ENCODE results near the gene COL8A2. TPM values are rescaled to one million over a fixed set of nuclear protein-coding genes. Genes with fewer than 3 reads are reported as not detected.
A peak's percentile ranks its signal among the peaks of the same experiment; 100 is the strongest.

Gene COL8A2
- total RNA-seq, 2 donors from 2014 or later = 0.18 to 0.40 TPM

DNA sequence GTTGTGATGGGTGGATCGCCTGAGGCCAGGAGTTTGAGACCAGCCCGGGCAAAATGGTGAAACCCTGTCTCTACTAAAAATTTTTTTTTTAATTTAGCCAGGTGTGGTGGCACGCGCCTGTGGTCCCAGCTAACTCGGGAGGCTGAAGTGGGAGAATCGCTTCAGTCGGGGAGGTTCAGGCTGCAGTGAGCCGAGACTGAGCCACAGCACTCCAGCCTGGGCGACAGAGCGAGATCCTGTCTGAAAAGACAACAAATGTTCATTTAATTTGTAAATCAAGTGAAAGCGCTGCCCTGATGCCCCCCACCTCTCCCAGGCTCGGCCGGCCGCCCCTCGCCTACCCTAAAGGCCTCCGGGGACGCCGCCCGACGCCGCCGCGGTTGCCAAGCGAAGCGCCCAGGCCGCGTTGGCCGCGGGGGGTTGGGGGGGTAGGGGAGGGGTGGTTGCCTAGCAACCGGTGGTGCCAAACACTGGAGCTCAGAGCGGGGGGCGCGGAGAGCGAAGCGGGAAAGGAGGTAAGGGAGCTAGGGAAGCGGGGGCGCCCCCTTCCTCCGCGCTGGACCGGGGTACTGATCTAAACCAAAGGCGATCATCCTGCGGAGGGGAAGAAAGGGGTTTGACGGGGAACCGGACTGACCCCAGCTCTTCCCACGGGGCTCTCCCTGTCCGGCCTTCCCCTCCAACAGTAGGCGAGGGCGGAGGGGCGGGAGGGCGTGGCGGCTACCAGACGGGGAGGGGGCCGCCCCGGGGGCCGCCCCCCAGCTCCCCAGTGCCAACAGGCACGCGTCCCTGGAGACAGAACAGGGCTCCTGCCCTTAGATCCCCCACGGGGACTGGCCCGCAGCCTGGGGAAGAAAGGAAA, 41.2 kb downstream of the COL8A2 start, which contains the start of gene TEKT2:
TEKT2 (plus strand) TSS at position 460 of the 862 bp plus-strand sequence. CDS start 828 bp downstream, outside the sequence.
- Histone ChIP-seq H3K9ac (ENCODE audit: extremely low read depth, low read length, poor library complexity, severe bottlenecking) (peak within 1 kb of the TSS; percentile 86), H3K9me3 (ENCODE audit: control insufficient read depth, low read length) (no peaks in the 10 kb centered on the region), H3K27ac (ENCODE audit: low read depth, low read length) (peak within 1 kb of the TSS; percentile 76), H3K4me3 (ENCODE audit: low read length) (peak within 1 kb of the TSS; percentile 76), H3K27me3 (ENCODE audit: control insufficient read depth, insufficient read depth, low read length, poor library complexity, severe bottlenecking) (no peaks in the 10 kb centered on the region), H3K36me3 (ENCODE audit: control insufficient read depth, insufficient read depth, low read length) (no peaks in the 10 kb centered on the region), H3K4me1 (ENCODE audit: control insufficient read depth, insufficient read depth, low read length) (no peaks in the 10 kb centered on the region)
- DNase-seq = peak; percentile 92
- Mint-ChIP-seq H3K4me3 (peak within 1 kb of the TSS; percentile 61), H3K27ac (no peak within 1 kb of the TSS), H3K36me3 (ENCODE audit: low read depth) (no peaks in the 10 kb centered on the region), H3K4me1 (no peaks in the 10 kb centered on the region), H3K9me3 (no peaks in the 10 kb centered on the region), H3K27me3 (ENCODE audit: insufficient read depth) (peaks cover 16% of the 10 kb centered on the region)
- TF ChIP-seq, protein P1, sequence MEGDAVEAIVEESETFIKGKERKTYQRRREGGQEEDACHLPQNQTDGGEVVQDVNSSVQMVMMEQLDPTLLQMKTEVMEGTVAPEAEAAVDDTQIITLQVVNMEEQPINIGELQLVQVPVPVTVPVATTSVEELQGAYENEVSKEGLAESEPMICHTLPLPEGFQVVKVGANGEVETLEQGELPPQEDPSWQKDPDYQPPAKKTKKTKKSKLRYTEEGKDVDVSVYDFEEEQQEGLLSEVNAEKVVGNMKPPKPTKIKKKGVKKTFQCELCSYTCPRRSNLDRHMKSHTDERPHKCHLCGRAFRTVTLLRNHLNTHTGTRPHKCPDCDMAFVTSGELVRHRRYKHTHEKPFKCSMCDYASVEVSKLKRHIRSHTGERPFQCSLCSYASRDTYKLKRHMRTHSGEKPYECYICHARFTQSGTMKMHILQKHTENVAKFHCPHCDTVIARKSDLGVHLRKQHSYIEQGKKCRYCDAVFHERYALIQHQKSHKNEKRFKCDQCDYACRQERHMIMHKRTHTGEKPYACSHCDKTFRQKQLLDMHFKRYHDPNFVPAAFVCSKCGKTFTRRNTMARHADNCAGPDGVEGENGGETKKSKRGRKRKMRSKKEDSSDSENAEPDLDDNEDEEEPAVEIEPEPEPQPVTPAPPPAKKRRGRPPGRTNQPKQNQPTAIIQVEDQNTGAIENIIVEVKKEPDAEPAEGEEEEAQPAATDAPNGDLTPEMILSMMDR (conservative IDR thresholded peaks at IDR 0.05) = no peak
- WGBS, 2 experiments (ENCODE audit: insufficient coverage in 1 of 2, insufficient read length in 1 of 2) = 17 to 37% methylated on average over 12 to 59 of the region's 59 CpGs

DNA sequence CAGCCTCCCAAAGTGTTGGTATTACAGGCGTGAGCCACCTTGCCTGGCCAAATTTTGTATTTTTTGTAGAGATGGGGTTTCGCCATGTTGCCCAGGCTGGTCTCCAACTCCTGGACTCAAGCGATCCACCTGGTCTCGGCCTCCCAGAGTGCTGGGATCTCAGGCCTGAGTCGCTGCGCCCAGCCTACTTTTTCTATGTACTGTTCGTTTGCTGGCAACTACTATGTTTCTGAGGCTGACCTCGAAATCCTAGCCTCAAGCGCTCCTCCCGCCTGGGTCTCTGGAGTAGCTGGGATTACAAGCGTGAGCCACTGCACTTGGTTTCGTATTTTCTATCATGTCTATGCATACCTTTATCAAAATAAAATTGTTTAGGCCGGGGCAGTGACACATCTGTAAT, 41.8 kb downstream of the COL8A2 start:
- Mint-ChIP-seq H3K36me3 (ENCODE audit: low read depth) (no peaks in the 10 kb centered on the region), H3K4me1 (no peaks in the 10 kb centered on the region), H3K27me3 (ENCODE audit: insufficient read depth) (peaks cover 16% of the 10 kb centered on the region), H3K4me3 (peak overlapping the region; percentile 61), H3K9me3 (no peaks in the 10 kb centered on the region), H3K27ac (no peak overlapping the region)
- 88 to 89% methylated on average over 12 to 13 of the region's 13 CpGs for WGBS, 2 experiments (ENCODE audit: insufficient coverage in 1 of 2, insufficient read length in 1 of 2)
- Histone ChIP-seq H3K4me1 (ENCODE audit: control insufficient read depth, insufficient read depth, low read length) (no peaks in the 10 kb centered on the region), H3K4me3 (ENCODE audit: low read length) (peak overlapping the region; percentile 76), H3K9ac (ENCODE audit: extremely low read depth, low read length, poor library complexity, severe bottlenecking) (no peak overlapping the region), H3K36me3 (ENCODE audit: control insufficient read depth, insufficient read depth, low read length) (no peaks in the 10 kb centered on the region), H3K27ac (ENCODE audit: low read depth, low read length) (no peak overlapping the region), H3K27me3 (ENCODE audit: control insufficient read depth, insufficient read depth, low read length, poor library complexity, severe bottlenecking) (no peaks in the 10 kb centered on the region), H3K9me3 (ENCODE audit: control insufficient read depth, low read length) (no peaks in the 10 kb centered on the region)
- DNase-seq = no peak
- TF ChIP-seq, protein P1 (conservative IDR thresholded peaks at IDR 0.05) = no peak

DNA sequence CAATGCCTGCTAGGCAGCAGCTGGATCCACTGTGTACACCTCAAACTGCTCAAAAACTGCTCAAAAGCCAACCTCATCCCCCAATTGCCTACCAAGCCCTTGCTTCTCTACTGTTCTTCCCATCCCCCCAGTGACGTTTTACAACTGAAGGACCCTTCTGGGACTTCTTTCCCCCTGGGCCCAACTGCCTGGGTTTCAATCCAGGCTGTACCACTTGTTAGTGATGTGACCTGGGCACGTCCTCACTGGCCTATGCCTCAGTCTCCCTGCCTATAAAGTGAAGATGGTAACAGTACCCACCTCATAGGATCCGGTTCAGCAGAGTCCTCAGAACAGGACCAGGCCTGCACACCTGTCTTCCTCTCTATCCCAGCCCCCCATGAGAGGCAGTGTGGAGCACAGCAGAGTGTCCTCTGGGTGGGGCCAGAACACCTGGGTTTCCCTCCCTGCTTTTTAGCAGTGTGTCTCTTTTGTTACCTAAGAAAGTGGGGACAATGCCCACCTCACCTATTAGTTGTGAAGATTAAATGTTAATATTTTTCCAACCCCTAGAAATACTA, 43.0 kb downstream of the COL8A2 start:
- no peak overlapping the region for H3K4me3 Mint-ChIP-seq
- TF ChIP-seq, protein P1 (conservative IDR thresholded peaks at IDR 0.05) = no peak
- H3K36me3 ChIP-seq (ENCODE audit: control insufficient read depth, insufficient read depth, low read length) = no peaks in the 10 kb centered on the region
- no peaks in the 10 kb centered on the region for H3K36me3 Mint-ChIP-seq (ENCODE audit: low read depth)
- no peaks in the 10 kb centered on the region for H3K4me1 ChIP-seq (ENCODE audit: control insufficient read depth, insufficient read depth, low read length)
- H3K27me3 ChIP-seq (ENCODE audit: control insufficient read depth, insufficient read depth, low read length, poor library complexity, severe bottlenecking) = no peaks in the 10 kb centered on the region
- DNase-seq = no peak
- WGBS, 2 experiments (ENCODE audit: insufficient coverage in 1 of 2, insufficient read length in 1 of 2) = 81 to 92% methylated on average over 2 to 3 of the region's 3 CpGs
- H3K4me3 ChIP-seq (ENCODE audit: low read length) = no peak overlapping the region
- H3K9me3 Mint-ChIP-seq = no peaks in the 10 kb centered on the region
- no peak overlapping the region for H3K27ac ChIP-seq (ENCODE audit: low read depth, low read length)
- no peak overlapping the region for H3K9ac ChIP-seq (ENCODE audit: extremely low read depth, low read length, poor library complexity, severe bottlenecking)
- H3K27me3 Mint-ChIP-seq (ENCODE audit: insufficient read depth) = peaks cover 16% of the 10 kb centered on the region
- no peaks in the 10 kb centered on the region for H3K4me1 Mint-ChIP-seq
- H3K9me3 ChIP-seq (ENCODE audit: control insufficient read depth, low read length) = no peaks in the 10 kb centered on the region
- no peak overlapping the region for H3K27ac Mint-ChIP-seq

All from endodermal cell (in vitro differentiated cells).